ENCODE measurements around the gene NT5DC1.

The NT5DC1 gene

GRCh38 chr6:116136373-116136772 is 35.7 kb downstream of the NT5DC1 start:
- no peaks in the 10 kb centered on the region for H3K27me3 ChIP-seq (ENCODE audit: control insufficient read depth, insufficient read depth, low read length)
- H3K36me3 ChIP-seq (ENCODE audit: control insufficient read depth, insufficient read depth, low read length), result no peaks in the 10 kb centered on the region
- H3K9me3 ChIP-seq (ENCODE audit: control insufficient read depth, insufficient read depth, low read length), result no peaks in the 10 kb centered on the region
- WGBS (ENCODE audit: insufficient coverage, insufficient read length), result no CpG with 5 or more reads among the region's 1 CpG
- DNase-seq (ENCODE audit: low read depth, low spot score), result no peak
- H3K4me1 ChIP-seq (ENCODE audit: control insufficient read depth, insufficient read depth, low read length), result peaks cover 3% of the 10 kb centered on the region
- H3K4me3 ChIP-seq (ENCODE audit: low read length), result no peak overlapping the region
- no peak overlapping the region for H3K27ac ChIP-seq (ENCODE audit: low read length)

GRCh38 chr6:116136933-116137340 is 36.3 kb downstream of the NT5DC1 start:
- DNase-seq (ENCODE audit: low read depth, low spot score), result no peak
- no peak overlapping the region for H3K27ac ChIP-seq (ENCODE audit: low read length)
- H3K9me3 ChIP-seq (ENCODE audit: control insufficient read depth, insufficient read depth, low read length), result no peaks in the 10 kb centered on the region
- H3K4me1 ChIP-seq (ENCODE audit: control insufficient read depth, insufficient read depth, low read length), result peaks cover 3% of the 10 kb centered on the region
- no CpG with 5 or more reads among the region's 5 CpGs for WGBS (ENCODE audit: insufficient coverage, insufficient read length)
- H3K36me3 ChIP-seq (ENCODE audit: control insufficient read depth, insufficient read depth, low read length), result no peaks in the 10 kb centered on the region
- no peak overlapping the region for H3K4me3 ChIP-seq (ENCODE audit: low read length)
- no peaks in the 10 kb centered on the region for H3K27me3 ChIP-seq (ENCODE audit: control insufficient read depth, insufficient read depth, low read length)

DNA sequence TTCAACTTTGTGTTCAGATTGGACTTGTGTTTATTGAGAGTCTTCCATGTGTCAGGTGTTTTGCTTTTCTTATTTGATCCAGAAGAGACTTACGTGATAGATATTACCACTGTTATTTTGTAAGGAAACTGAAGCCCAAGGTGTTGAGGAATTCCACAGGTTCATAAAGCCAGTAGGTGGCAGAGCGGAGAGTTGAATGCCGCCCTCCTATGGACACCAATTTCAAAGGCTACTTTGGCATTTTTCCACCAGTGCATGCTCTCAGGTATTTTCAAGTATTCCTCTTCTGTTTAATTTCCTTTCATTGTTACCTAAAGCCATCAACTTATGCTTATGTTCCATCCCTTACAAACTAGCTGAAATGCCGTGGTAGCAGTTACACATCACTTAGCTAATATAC is 39.3 kb downstream of the NT5DC1 start:
- Histone ChIP-seq H3K4me3 (ENCODE audit: low read length) (no peak overlapping the region), H3K27me3 (ENCODE audit: control insufficient read depth, insufficient read depth, low read length) (no peaks in the 10 kb centered on the region), H3K4me1 (ENCODE audit: control insufficient read depth, insufficient read depth, low read length) (peaks cover 1% of the 10 kb centered on the region; the same call in 1 of the 2 replicates), H3K36me3 (ENCODE audit: control insufficient read depth, insufficient read depth, low read length) (no peaks in the 10 kb centered on the region), H3K9me3 (ENCODE audit: control insufficient read depth, insufficient read depth, low read length) (no peaks in the 10 kb centered on the region), H3K27ac (ENCODE audit: low read length) (no peak overlapping the region)
- DNase-seq (ENCODE audit: low read depth, low spot score), result peak; percentile 1
- no CpG with 5 or more reads among the region's 4 CpGs for WGBS (ENCODE audit: insufficient coverage, insufficient read length)

GRCh38 chr6:116144605-116145004 is 44.0 kb downstream of the NT5DC1 start:
- DNase-seq (ENCODE audit: low read depth, low spot score), result no peak
- H3K4me3 ChIP-seq (ENCODE audit: low read length), result no peak overlapping the region
- WGBS (ENCODE audit: insufficient coverage, insufficient read length), result no CpG with 5 or more reads among the region's 3 CpGs
- no peaks in the 10 kb centered on the region for H3K27me3 ChIP-seq (ENCODE audit: control insufficient read depth, insufficient read depth, low read length)
- H3K36me3 ChIP-seq (ENCODE audit: control insufficient read depth, insufficient read depth, low read length), result no peaks in the 10 kb centered on the region
- peaks cover 1% of the 10 kb centered on the region; the same call in 1 of the 2 replicates for H3K4me1 ChIP-seq (ENCODE audit: control insufficient read depth, insufficient read depth, low read length)
- H3K27ac ChIP-seq (ENCODE audit: low read length), result no peak overlapping the region
- H3K9me3 ChIP-seq (ENCODE audit: control insufficient read depth, insufficient read depth, low read length), result no peaks in the 10 kb centered on the region

- DNase-seq (ENCODE audit: low read depth, low spot score), result no peak
- Histone ChIP-seq H3K9me3 (ENCODE audit: control insufficient read depth, insufficient read depth, low read length) (no peaks in the 10 kb centered on the region), H3K27ac (ENCODE audit: low read length) (no peak overlapping the region), H3K27me3 (ENCODE audit: control insufficient read depth, insufficient read depth, low read length) (no peaks in the 10 kb centered on the region), H3K4me3 (ENCODE audit: low read length) (no peak overlapping the region), H3K4me1 (ENCODE audit: control insufficient read depth, insufficient read depth, low read length) (no peaks in the 10 kb centered on the region), H3K36me3 (ENCODE audit: control insufficient read depth, insufficient read depth, low read length) (no peaks in the 10 kb centered on the region)
- WGBS (ENCODE audit: insufficient coverage, insufficient read length), result no CpG with 5 or more reads among the region's 4 CpGs
Measured at GRCh38 chr6:116145803-116146675, 45.4 kb downstream of the NT5DC1 start.

- H3K27me3 ChIP-seq (ENCODE audit: control insufficient read depth, insufficient read depth, low read length), result no peaks in the 10 kb centered on the region
- H3K36me3 ChIP-seq (ENCODE audit: control insufficient read depth, insufficient read depth, low read length), result no peaks in the 10 kb centered on the region
- no peak for DNase-seq (ENCODE audit: low read depth, low spot score)
- no CpG with 5 or more reads among the region's 1 CpG for WGBS (ENCODE audit: insufficient coverage, insufficient read length)
- no peaks in the 10 kb centered on the region for H3K4me1 ChIP-seq (ENCODE audit: control insufficient read depth, insufficient read depth, low read length)
- H3K4me3 ChIP-seq (ENCODE audit: low read length), result no peak overlapping the region
- H3K9me3 ChIP-seq (ENCODE audit: control insufficient read depth, insufficient read depth, low read length), result no peaks in the 10 kb centered on the region
- H3K27ac ChIP-seq (ENCODE audit: low read length), result no peak overlapping the region
Measured at GRCh38 chr6:116152620-116153019, 52.0 kb downstream of the NT5DC1 start.

DNA sequence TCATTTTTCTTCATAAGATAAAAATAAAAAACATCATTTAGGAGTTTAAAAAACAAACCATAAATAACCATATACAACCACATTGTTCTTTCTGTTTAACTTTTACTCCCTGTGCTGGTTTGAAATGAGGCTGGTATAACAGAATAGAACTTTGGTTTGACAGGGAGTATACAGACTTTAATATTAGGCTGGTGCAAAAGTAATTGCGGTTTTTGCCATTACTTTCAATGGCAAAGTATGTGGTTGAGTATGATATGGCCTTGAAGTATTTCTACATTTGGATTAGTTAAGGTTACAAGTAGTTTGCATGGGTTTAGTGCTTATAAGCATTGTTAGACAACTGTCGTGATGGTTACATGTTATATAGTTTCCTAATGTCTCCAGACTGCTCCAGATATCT is 54.2 kb downstream of the NT5DC1 start:
- Histone ChIP-seq H3K27me3 (ENCODE audit: control insufficient read depth, insufficient read depth, low read length) (no peaks in the 10 kb centered on the region), H3K4me1 (ENCODE audit: control insufficient read depth, insufficient read depth, low read length) (no peaks in the 10 kb centered on the region), H3K4me3 (ENCODE audit: low read length) (no peak overlapping the region), H3K9me3 (ENCODE audit: control insufficient read depth, insufficient read depth, low read length) (no peaks in the 10 kb centered on the region), H3K27ac (ENCODE audit: low read length) (no peak overlapping the region), H3K36me3 (ENCODE audit: control insufficient read depth, insufficient read depth, low read length) (no peaks in the 10 kb centered on the region)
- no CpG with 5 or more reads among the region's 2 CpGs for WGBS (ENCODE audit: insufficient coverage, insufficient read length)
- no peak for DNase-seq (ENCODE audit: low read depth, low spot score)

- H3K27ac ChIP-seq (ENCODE audit: low read length), result no peak overlapping the region
- H3K4me1 ChIP-seq (ENCODE audit: control insufficient read depth, insufficient read depth, low read length), result no peaks in the 10 kb centered on the region
- H3K36me3 ChIP-seq (ENCODE audit: control insufficient read depth, insufficient read depth, low read length), result no peaks in the 10 kb centered on the region
- no peaks in the 10 kb centered on the region for H3K27me3 ChIP-seq (ENCODE audit: control insufficient read depth, insufficient read depth, low read length)
- WGBS (ENCODE audit: insufficient coverage, insufficient read length), result no CpG with 5 or more reads among the region's 7 CpGs
- no peak overlapping the region for H3K4me3 ChIP-seq (ENCODE audit: low read length)
- no peaks in the 10 kb centered on the region for H3K9me3 ChIP-seq (ENCODE audit: control insufficient read depth, insufficient read depth, low read length)
- DNase-seq (ENCODE audit: low read depth, low spot score), result no peak
Measured at GRCh38 chr6:116156405-116157326, 56.0 kb downstream of the NT5DC1 start.

GRCh38 chr6:116157391-116157790 is 56.7 kb downstream of the NT5DC1 start:
- Histone ChIP-seq H3K27me3 (ENCODE audit: control insufficient read depth, insufficient read depth, low read length) (no peaks in the 10 kb centered on the region), H3K4me1 (ENCODE audit: control insufficient read depth, insufficient read depth, low read length) (no peaks in the 10 kb centered on the region), H3K4me3 (ENCODE audit: low read length) (no peak overlapping the region), H3K9me3 (ENCODE audit: control insufficient read depth, insufficient read depth, low read length) (no peaks in the 10 kb centered on the region), H3K27ac (ENCODE audit: low read length) (no peak overlapping the region), H3K36me3 (ENCODE audit: control insufficient read depth, insufficient read depth, low read length) (no peaks in the 10 kb centered on the region)
- WGBS (ENCODE audit: insufficient coverage, insufficient read length), result no CpG with 5 or more reads among the region's 1 CpG
- no peak for DNase-seq (ENCODE audit: low read depth, low spot score)

DNA sequence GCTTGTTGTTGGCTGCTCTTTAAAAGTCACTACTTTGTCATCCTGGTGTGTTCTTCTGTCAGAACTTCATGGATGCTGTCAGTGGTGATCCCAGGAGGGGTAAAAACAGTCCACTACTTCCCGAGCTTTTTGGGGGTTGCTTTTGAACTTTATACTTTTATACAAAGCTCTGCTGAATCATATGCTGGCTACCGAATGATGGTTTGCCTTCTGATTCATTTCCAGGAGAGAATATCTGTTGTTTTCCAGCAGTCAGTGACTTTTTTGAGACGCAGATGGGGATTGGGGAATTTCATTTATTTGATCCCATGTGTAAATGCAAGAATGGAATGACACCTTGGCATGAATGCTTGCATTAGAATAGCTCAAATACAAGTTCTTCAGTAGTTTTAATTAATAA is 58.0 kb downstream of the NT5DC1 start:
- H3K27me3 ChIP-seq (ENCODE audit: control insufficient read depth, insufficient read depth, low read length), result no peaks in the 10 kb centered on the region
- no peaks in the 10 kb centered on the region for H3K9me3 ChIP-seq (ENCODE audit: control insufficient read depth, insufficient read depth, low read length)
- WGBS (ENCODE audit: insufficient coverage, insufficient read length), result no CpG with 5 or more reads among the region's 3 CpGs
- no peaks in the 10 kb centered on the region for H3K4me1 ChIP-seq (ENCODE audit: control insufficient read depth, insufficient read depth, low read length)
- no peak overlapping the region for H3K27ac ChIP-seq (ENCODE audit: low read length)
- H3K4me3 ChIP-seq (ENCODE audit: low read length), result no peak overlapping the region
- H3K36me3 ChIP-seq (ENCODE audit: control insufficient read depth, insufficient read depth, low read length), result no peaks in the 10 kb centered on the region
- no peak for DNase-seq (ENCODE audit: low read depth, low spot score)
